ENCODE measurements around the gene PEX6.
A peak's percentile ranks its signal among the peaks of the same experiment; 100 is the strongest.

PEX6 gene

DNA sequence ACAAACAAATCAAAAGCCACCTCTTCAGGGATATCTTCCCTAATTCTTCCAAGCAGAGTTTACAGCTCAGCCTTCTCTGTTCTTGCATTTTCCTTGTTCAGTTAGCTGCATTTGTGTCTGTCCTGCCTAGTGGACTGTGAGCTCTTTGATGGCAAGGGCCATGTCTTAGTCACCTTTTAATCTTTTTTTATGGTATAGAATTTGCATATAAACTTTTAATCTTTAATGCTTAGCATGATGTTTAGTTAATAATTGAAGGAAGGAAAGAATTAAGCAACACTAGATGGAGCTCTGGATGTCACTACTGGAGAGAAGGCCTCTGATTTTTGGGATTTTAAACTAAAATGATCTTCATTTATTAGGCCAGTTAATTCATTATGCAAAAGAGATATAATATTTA, 17.5 kb upstream of the PEX6 start:
- no peak for DNase-seq (ENCODE audit: low spot score)

- DNase-seq (ENCODE audit: low spot score) = no peak
These were observed 14.5 kb upstream of the PEX6 start for GRCh38 chr6:42993445-42993844.

GRCh38 chr6:42989923-42990322, 10.9 kb upstream of the PEX6 start:
- DNase-seq (ENCODE audit: low spot score) = no peak

DNA sequence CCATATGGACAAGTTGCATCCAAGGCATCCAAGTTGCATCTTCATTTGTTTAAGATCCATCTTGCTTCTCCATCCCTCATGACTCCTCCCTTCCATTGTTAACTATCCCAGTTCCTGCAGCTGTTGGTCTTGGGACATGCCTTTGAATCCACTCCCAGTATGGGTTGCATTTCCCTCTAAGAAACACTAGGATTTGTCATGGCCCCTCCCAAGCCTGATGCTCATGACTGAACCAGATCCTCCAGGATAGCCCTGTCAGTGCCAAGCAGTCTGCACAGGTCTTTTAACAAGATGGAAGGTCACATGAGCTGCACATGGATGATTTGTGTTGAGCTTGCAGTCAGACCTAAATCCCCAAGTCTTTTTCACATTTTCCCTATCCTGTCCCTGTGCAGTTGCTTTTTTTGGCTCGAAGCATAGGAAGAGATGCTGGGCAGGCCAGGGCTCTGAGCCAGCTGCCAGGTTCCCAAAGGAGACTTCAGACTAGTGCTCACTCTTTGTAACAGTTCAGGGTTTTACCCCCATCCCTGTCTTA, 9.6 kb upstream of the PEX6 start:
- DNase-seq (ENCODE audit: low spot score) = no peak

- no peak for DNase-seq (ENCODE audit: low spot score)
These were observed 8.8 kb upstream of the PEX6 start for GRCh38 chr6:42987533-42988451.

DNA sequence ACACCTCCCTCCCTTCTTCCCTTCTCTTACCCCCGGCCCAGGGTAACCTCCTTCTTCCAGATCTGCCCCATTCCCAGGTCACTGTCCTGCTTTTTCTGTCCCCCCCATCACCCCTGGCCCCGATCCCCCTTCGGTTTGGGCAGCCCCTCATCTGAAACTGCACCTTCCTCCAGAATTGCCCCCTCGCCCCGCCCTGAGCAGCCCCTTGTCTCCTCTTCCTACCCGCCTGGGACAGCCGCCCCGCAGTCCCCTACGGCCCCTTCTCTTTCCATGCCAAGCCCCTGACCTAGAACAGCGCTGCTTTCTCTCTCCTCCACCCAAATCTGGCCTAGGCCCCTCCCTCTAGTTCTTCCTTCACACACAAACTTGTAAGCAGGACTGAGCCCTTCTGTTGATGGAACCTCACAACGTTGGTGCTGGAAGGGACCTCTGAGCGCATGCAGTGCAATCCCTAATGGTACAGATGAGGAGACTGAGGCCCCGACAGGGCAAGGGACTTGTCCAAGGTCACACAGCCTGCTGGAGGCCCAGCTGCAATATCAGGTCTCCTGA, 6.0 kb upstream of the PEX6 start:
- DNase-seq (ENCODE audit: low spot score) = peak; percentile 40

DNA sequence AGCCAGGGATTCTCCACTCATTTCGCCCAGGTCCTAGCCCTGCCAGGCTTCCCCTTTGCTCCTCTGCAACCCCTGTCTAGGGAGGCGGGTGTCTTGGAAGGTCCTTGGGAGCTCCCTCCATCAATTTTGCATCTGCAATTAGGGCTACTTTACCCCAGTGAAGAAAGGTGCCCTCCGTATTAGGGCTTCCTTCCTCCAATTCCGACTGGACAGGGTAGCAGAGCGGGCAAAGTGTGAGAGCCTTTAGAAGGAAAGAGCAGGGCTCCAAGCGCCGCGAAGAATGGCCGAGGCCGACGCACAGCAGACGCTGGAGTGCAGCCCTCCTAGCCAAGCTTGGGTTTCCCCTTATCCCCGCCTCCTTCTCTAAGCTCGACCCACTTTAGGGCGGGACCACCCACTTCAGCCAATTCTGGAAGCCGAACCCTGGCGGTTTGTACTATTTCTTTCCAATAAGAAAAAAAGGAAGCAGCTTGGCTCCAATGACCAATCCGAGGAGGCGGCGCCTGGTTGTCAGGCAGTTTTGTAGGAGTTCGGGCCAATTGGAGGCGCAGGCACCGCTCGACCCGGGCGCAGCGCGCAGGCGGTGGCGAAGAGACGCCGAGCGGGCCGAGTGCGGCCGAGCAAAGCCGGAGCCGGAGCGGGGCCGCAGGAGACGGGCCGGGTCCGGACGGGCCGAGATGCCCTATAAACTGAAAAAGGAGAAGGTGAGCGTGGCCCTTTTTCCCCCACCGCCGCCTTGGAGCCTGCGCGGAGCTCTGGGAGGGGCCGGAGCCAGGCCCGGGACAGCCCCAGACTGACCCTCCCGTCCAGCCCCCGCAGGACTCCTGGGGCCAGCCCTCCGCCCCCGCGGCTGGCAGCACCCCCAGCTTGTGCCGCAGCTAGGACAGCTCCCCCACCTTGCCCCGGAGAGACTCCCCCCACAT, 5.3 kb upstream of the PEX6 start, which contains the start of gene PPP2R5D:
Gene PPP2R5D, plus strand, starts transcription at position 570 of the 923 bp plus-strand sequence. Its CDS starts 108 bp downstream, at position 678.
- DNase-seq (ENCODE audit: low spot score) = peak; percentile 99

DNA sequence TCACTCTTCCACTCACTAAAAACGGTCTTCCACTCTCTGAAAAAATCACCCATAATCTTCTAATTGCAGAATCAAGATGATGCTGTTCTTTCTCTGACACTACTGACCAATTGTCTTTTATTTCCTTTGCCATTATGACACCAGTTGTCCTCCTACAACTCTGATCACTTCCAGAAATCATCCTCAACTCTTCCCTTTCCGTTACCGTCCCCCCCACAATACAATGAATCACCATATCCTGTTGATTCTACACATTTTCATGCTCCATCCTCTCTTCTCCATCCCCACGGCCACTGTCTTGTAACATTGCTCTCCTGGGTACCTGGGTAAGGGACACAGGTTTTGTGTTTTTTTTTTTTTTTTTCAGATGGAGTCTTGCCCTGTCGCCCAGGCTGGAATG, 2.9 kb upstream of the PEX6 start:
- no peak for DNase-seq (ENCODE audit: low spot score)

GRCh38 chr6:42979523-42980177, 669 bp upstream of the PEX6 start:
- no peak for DNase-seq (ENCODE audit: low spot score)

DNA sequence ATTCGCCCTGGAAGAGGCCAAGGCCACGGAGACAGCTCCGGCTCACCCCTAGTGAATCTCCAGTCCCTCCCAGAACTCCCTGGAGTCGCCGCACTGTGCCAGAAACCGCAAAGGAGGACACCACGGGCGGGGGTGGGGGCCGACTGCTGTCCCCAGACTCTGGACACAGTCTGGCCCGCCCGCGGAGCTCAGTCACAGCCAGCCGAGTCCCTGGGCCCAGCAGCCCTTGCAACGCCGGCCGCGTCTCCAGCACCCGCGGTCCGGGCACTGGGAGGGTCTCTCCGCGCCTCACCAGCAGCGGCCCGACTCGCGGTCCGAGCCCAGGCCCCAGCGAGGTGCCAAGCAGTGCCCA, 518 bp downstream of the PEX6 start:
- DNase-seq (ENCODE audit: low spot score) = no peak

DNA sequence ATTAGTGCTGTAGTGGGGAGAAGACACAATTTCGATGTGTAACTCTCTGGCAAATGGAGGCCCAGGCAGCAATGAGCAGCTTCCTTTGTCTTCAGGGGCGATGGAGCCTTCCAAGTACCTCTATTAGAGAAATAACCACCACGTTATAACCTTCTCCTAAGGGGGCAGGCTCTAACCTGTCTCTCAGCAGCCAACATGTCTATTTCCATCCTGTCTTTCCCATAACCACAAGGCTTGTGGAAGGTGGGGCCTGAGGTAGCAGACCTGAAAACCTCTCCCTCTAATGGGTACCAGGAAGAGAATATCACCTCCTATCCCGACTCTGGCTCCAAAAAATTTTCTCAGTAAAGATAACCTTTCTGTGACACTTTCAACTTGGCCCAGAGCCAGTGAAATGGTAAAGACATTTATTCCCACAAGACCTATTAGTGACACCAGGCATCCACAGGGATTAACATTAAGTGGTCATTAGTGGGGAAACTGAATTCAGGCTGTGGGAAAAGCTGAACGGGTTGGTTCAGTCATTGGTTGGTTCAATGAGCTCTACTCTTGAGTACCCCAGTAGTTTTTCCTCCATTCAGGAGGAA, 4.0 kb downstream of the PEX6 start:
- DNase-seq (ENCODE audit: low spot score) = no peak

DNA sequence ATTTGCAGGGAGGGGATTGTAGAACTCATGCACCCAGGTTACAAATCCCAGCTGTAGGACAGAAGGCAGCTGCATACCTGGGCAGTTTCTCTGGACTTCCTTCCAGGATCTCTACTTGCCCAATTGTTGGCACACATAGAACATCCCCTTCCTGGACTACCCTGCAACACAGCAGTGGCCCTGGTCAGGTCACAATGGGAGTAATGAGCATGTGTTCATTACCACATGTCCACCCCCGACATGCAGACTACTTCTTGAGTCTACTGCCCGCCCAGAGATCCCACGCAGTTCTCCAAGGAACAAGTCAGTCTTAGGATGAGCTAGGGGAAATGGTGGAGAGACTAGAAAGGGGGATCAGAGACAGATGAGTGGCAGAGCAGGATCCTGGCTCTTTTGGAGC, 5.1 kb downstream of the PEX6 start:
- no peak for DNase-seq (ENCODE audit: low spot score)

DNA sequence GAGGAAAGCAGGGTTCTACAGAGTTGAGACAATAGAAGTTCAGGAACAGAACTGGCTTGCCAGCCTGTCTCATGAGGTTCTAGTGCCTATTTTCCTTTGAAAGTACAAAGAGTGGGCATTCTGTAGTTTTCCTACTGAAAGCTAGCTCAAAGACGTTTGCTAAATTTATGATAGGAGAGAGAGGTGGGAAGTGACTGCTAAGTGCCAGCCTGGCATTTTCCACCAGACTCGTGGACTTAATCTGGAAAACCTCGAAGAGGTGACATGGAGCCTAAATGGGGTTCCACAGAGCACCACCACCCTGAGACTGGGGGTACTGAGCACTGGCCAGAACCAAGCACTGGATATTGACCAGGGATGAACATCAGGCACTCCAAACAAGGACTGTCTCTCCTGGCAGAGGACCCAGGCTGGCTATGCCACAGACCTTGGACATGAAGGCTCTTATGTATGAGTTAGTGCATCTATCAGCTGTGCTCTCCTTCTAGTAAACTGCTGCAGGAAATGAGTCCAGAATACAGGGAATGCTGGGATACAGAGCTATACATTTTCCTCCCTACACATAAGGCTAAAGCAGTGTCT, 7.1 kb downstream of the PEX6 start:
- no peak for DNase-seq (ENCODE audit: low spot score)

DNA sequence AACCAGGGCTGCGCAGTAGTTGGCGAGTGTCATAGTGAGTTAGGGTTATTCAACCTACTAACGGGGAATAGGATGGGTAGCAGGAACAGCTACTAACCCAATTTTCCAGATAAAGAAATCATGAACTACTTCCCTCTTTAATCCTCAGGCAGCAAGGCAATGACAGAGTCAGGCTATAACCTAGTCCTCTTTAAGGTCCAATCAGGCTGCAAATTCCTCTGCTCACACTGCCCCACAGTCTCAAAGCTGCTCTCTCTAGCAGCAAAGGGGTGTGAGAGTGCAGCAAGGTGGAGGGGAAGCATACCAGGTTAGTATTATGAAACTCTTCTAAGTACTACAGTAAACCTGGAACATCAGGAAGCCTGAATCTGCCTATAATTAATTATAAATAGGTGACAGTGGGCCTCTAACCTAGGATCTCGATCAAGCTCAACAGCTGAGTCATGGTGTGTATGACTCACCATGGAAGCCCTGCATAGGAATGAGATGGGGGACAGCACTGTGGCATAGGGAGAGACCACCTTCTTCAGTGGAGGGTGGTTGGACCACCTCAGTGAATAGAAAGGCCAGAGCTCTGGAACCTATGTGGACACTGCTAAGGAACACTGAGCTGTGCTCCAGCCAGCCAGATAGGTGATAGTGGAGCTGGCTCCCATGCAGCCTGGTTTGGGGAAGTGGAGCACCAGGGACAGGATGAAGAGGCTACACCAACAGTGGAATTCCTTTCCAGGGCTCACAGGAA, 7.9 kb downstream of the PEX6 start:
- no peak for DNase-seq (ENCODE audit: low spot score)

GRCh38 chr6:42969934-42970333, 9.0 kb downstream of the PEX6 start:
- DNase-seq (ENCODE audit: low spot score) = no peak

DNA sequence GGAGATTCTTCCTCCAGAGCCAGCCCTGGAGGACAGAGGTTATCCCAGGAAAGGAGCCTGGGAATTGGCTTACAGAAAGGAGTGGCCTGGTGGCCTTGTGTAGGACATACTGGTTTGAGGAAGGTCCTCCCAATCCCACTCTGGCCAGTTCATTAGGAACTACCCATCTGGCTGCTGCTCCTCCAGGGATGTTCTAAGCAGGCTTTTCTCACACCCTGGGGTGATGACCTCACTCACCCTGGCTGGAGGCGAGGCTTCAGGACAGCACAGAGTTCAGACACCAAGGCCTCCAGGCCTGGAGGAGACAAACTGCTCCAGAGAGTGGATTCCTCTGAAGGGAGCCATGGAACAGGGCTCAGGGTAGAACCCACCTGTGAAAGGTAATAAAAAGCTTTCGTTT, 9.6 kb downstream of the PEX6 start:
- DNase-seq (ENCODE audit: low spot score) = no peak

DNA sequence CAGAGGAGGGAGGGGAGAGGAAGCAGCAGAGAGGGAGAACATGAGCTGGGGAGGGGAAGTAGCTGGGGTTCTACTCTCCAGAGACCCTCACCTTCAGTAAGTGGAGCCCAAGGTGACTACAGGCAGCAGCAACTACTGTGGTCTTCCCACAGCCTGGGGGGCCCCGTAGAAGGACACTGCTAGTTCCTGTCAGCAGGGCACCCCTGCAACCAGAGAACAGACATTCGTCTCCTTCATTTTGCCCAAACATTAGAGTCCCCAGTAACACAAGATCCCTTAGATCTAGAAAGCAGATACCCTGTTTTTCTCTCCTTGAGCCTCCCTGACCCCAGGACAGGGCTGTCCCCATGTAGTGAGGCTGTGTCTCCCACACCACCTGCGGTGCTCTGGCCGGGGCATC, 10.2 kb downstream of the PEX6 start:
- no peak for DNase-seq (ENCODE audit: low spot score)

GRCh38 chr6:42968126-42968701, 10.8 kb downstream of the PEX6 start:
- no peak for DNase-seq (ENCODE audit: low spot score)

DNA sequence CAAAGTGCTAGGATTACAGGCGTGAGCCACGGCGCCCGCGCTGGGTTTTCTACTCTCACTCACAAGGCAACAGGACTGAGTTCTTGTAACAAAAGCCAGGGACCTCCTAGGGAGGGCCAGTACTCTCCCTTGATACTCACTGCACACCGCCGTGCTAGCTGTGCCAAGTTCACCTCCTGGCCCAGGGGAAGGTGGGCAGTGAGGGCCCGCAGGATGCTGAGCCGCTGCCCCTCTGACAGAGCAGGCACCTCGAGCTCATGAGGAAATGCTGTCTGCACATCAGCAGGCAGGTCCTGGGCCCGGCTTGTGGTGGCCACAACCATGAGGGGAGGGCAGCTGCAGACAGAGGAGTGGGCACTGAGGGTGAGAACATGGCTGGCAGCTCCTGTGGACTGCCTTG, 11.8 kb downstream of the PEX6 start:
- no peak for DNase-seq (ENCODE audit: low spot score)

DNA sequence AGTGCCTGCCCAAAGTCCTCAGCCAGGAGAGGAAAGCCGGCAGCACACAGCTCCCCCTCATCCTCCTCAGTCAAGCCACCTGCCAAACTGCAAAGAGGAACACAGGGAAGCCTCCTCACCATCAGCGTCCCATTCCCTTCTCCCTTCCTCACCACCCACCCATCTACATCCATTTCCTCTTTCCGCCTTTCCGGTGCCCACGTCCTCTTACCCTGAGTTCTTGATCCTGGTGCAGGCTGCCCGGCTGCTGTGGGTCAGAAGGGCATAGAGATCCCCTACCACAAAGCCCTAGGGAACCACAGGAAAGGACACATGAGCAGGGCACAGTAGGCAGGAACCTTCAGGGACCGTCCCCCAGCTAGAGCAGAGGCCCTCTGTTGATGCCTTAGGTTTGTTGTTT, 12.4 kb downstream of the PEX6 start:
- DNase-seq (ENCODE audit: low spot score) = no peak
